GM21528 (cell line): ENCODE data around the gene KARS1.
"Not testable (repeated sequence)": the region's sequence is repeated elsewhere in the genome, so short reads cannot be mapped to it uniquely, and the experiment has no call there.

Source experiments
- ATAC-seq: cut with Tn5 transposase; IDR thresholded peaks from one replicate; pipeline ENCODE4 v1.9.1; 2021; ENCODE audit warnings: mild to moderate bottlenecking, moderate library complexity; ENCODE audit not compliant: unreplicated experiment, low FRiP score

KARS1 gene

GRCh38 chr16:75627851-75628250, 19.6 kb downstream of the KARS1 start:
- no peak for ATAC-seq

DNA sequence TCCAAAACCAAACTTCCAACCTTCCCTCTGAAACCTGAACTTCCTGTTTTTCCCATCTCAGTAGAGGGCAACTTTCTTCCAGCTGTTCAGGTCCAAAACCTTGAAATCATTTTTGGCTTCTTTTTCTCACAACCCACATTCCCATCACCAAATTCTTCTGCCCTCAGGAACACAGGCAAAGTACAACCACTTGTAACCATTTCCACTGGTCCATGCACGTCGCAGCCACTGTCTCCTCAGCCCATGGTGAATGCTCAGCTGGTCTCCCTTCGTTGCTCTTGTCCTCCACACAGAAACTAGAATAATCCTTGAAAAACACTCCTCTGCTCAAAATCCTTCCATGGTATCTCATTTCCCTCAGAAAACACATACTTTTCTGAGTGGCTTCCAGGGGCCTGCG, 20.7 kb downstream of the KARS1 start:
- no peak for ATAC-seq

- ATAC-seq, result no peak
Measured at GRCh38 chr16:75624921-75625334, 22.5 kb downstream of the KARS1 start.

DNA sequence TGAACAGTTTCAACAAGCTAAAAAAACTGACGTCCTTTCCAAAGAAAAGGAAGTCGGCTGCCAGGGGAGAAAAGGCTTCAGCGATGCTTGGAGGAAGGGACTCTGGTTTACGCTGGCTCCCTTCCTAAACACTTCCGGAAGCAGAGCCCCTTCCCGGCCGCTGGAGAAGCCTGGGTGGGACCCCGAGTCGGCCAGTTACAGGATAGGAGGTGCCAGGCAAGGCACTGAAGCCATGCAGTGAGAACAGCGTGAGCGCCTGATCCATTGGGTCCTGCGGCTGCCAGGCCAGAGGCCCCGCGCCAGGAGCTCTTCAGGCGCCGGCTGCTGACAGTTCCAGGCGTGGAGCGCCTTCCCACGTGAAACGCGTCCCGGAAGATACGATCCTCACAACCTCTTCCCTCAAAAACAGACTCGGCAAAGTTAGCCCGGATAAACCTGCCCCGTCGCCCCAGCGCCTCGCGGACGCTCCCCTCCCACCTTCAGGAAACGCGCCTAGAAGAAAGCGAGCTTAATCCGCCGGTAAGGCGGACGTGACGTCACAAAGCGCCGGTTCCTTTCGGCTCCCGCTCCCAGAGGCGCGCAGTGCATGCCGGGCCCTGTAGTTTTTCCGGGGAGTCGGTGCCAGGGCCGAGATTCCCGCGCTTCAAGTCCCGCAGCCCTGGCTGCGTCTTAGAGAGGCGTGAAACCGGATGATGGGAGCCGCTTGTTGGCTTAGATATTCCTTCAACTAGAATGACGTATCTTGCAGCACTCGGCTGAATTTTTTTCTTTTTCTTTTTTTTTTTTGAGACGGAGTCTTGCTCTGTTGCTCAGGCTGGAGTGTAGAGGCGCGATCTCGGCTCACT, 24.5 kb downstream of the KARS1 start, which contains the start of gene ADAT1:
Gene ADAT1 (minus strand): TSS at position 521 of the 845 bp plus-strand sequence. CDS start 2,482 bp downstream, outside the sequence.
- peak; percentile 90 for ATAC-seq

- ATAC-seq, result no peak
Measured at GRCh38 chr16:75621170-75621477, 26.3 kb downstream of the KARS1 start.

GRCh38 chr16:75620326-75621169, 26.9 kb downstream of the KARS1 start:
- no peak for ATAC-seq

DNA sequence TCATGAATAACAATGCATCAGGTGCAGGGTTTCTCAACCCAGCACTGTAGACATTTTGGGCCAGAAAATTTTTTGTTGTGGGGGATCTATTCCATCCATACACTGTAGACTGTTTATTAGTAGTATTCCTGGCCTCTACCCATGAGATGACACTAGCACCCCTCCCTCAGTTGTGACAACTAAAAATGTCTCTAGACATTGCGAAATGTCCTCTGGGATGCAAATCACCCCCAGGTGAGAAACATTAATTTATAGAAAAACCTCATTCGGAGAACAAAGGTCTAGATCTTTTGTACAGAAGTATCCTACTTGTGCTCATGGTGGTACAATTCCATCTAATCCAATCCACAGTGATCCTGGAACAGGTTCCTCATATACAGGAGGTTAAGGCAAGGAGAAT, 28.7 kb downstream of the KARS1 start:
- ATAC-seq, result no peak

DNA sequence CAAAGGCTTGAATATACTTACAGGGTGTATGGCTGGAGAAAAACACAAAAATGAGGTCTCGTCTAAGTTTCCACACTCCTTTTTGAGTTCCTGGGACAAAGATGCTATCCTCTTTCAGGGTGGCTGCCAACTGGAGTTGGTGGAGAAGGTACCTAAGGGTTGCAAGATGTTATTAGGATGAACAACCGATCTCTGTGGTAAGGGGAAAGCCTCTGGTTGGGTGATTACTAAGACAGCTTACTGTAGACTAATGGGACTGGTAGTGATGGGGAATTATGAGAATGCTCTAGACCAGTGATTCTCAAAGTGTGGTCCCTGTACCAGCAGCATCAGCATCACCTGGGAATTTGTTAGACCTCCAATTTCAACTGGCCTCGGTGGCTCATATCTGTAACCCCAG, 30.3 kb downstream of the KARS1 start:
- no peak for ATAC-seq

GRCh38 chr16:75616521-75617010, 30.9 kb downstream of the KARS1 start:
- ATAC-seq, result no peak

DNA sequence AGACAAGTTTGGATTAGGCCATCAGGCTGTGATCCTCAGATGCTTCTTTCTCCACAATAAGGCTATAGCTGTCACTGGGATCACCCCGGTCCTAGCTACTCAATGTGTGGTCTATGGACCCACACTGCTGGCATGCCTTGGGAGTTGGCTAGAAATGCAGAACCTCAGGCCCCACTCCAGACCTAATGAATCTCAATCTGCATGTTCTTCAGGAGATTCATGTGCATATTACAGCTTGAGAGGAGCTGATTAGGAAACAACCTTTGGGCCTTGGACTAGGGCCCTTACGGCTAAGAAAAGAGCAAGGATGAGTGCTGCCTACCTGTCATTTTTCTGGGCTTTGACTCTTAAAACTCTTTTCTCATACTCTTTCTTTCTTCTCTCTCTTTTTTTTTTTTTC, 31.8 kb downstream of the KARS1 start:
- no peak for ATAC-seq

DNA sequence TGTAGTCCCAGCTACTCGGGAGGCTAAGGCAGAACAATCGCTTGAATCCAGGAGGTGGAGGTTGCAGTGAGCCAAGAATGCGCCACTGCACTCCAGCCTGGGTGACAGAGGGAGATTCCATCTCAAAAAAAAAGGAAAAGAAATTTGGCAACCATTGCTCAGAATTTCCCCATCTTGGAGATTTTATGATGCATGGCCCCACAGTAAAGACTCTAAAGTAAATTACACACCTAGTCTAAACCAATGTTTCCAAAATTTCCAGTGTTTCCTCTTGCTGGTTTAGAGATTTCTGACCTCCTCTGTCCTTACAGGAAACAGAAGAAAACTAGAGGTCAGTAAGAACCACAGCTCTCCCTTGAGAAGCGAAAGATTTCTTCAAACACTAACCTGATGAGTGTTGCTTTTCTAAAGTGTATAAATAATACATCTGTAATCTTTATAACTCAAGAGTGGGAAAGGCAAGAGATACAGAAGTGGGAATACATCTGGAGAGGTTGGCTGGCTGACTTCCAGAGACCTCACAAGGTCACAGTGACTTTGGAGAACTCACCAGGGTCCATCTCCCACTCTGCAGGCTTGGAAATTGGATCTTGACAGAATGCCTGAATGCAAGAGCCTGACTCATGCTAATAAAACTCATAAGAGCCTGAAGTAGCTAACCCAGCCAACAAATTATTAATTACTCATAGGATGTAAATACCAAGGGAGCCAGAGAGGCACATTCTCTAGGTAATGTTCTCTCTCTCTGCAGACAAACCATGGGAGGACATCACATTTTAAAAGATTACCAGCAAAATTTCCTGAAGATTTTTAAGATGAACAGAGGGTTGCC, 33.2 kb downstream of the KARS1 start:
- no peak for ATAC-seq

GRCh38 chr16:75606507-75606906, 41.0 kb downstream of the KARS1 start:
- no peak for ATAC-seq

- no peak for ATAC-seq
Measured at GRCh38 chr16:75603241-75603640, 44.2 kb downstream of the KARS1 start.

DNA sequence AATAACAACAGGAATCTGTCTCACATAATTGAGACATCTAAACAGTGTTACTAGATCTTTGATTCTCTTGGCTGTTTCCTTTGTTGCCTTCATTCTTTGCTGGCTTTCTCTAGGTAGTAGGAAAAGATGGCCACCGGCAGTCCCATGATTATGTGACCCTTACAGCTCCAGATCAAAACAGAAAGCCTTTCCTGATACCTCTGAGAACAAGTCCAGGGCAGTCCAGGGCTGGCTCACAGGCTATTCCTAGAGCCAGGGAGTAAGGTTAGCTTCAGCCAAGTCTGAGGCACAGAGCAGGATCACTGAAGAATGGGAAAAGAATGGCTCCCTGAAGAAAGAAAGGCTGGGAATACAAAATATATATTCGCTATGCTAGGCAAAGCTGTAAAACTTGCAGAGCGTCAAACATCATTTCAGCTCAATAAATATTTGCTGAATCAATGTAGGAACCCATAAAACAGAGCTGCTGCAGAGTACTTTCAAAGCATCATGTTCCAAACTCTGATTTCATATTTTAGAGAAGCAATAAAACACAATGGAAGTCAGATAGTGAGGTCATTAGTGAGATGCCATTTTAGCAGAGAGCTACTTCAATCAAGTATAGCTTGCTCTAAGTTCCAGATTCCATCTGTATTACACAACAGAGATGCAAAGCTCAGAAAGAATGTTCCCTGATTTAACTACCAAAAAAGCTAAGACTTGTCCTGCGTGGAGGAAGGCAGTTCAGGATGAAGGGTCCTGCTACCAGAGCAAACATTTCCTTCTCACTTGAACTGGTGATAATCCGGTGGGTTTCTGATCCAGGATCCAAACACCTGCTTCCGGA, 47.8 kb downstream of the KARS1 start:
- ATAC-seq, result no peak

GRCh38 chr16:75593825-75594820, 53.3 kb downstream of the KARS1 start:
- ATAC-seq, result no peak

GRCh38 chr16:75593308-75593707, 54.2 kb downstream of the KARS1 start:
- no peak for ATAC-seq

DNA sequence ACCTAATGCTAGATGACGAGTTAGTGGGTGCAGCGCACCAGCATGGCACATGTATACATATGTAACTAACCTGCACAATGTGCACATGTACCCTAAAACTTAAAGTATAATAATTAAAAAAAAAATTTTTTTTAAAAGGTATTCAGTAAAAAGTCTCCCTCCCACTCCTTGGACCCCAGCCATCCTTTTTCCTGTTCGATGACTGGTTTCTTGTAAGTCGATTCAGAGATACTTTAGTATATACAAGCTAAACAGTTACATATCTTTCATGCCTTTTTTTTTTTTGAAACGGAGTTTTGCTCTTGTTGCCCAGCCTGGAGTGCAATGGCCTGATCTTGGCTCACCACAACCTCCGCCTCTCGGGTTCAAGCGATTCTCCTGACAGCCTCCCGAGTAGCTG, 55.5 kb downstream of the KARS1 start:
- ATAC-seq, result not testable (repeated sequence)
